Lung (tissue), 12 donors: Measurements from ENCODE around the gene DIP2C. TPM values are rescaled to one million over a fixed set of nuclear protein-coding genes. Genes with fewer than 3 reads are reported as not detected.

Experiments used
- ATAC-seq: fragments of 200-7000 bp; cut with Tn5 transposase; one replicate; pipeline ENCODE4 v1.9.1; 2020; ENCODE audit warnings: moderate number of reproducible peaks; ENCODE audit not compliant: insufficient read depth, low FRiP score
- DNase-seq, 3 donors: peaks; one replicate each; pipeline ENCODE4 v3.0.0-alpha.2; 2013 to 2017
- H3K27ac ChIP-seq, 2 donors: one replicate each; pipeline ENCODE4 v1.5.1; 2013; ENCODE audit warnings: mild to moderate bottlenecking in 2 of 2, moderate library complexity in 2 of 2, control low read depth in 1 of 2, inconsistent platforms in 1 of 2, low read depth in 1 of 2, low read length in 1 of 2
- H3K27me3 ChIP-seq, 3 donors: one replicate each; pipeline ENCODE4 v1.5.1; 2013; ENCODE audit warnings: low read length in 2 of 3; ENCODE audit not compliant: control insufficient read depth in 3 of 3, insufficient read depth in 3 of 3
- H3K36me3 ChIP-seq, 4 donors: one replicate each; pipeline ENCODE4 v1.5.1; 2013; ENCODE audit warnings: low read length in 4 of 4, mild to moderate bottlenecking in 1 of 4, moderate library complexity in 1 of 4; ENCODE audit not compliant: control insufficient read depth in 4 of 4, insufficient read depth in 4 of 4
- H3K4me1 ChIP-seq, 5 donors: one replicate each; pipeline ENCODE4 v1.5.1; 2013; ENCODE audit warnings: low read length in 5 of 5, mild to moderate bottlenecking in 2 of 5, moderate library complexity in 1 of 5; ENCODE audit not compliant: control insufficient read depth in 5 of 5, insufficient read depth in 5 of 5
- H3K4me3 ChIP-seq: one replicate; pipeline ENCODE4 v1.5.1; 2013; ENCODE audit warnings: mild to moderate bottlenecking, control low read depth, moderate library complexity
- H3K9ac ChIP-seq, 2 donors: one replicate each; pipeline ENCODE4 v1.5.1; 2013; ENCODE audit warnings: low read length in 2 of 2, control low read depth in 1 of 2; ENCODE audit not compliant: insufficient read depth in 1 of 2
- H3K9me3 ChIP-seq, 4 donors: one replicate each; pipeline ENCODE4 v1.5.1; 2013; ENCODE audit warnings: low read length in 3 of 4, mild to moderate bottlenecking in 1 of 4, moderate library complexity in 1 of 4; ENCODE audit not compliant: control insufficient read depth in 4 of 4, insufficient read depth in 3 of 4
- CTCF ChIP-seq: IDR thresholded peaks from 2 replicates; pipeline ENCODE4 v1.5.1; 2012; ENCODE audit warnings: mild to moderate bottlenecking; ENCODE audit errors: control extremely low read depth, extremely low read depth
- WGBS, 2 donors: extraction: QIAGEN DNeasy Blood & Tissue Kit; methylation state at CpG; one replicate each; pipeline ENCODE4 v1.1.7; 2013; 5-methylcytosine and 5-hydroxymethylcytosine counted together
- polyA plus RNA-seq, 2 donors: library from polyadenylated mRNA; stranded (reverse); fragments of 200-250 nt; gene quantifications; one replicate each; pipeline ENCODE4 v1.2.1, GENCODE V29; 2013
- total RNA-seq, 2 donors: library from RNA; depleted of rRNA in 1 of 2; stranded (reverse); fragments of >200 nt in 1 of 2; gene quantifications; one replicate each; pipeline ENCODE4 v1.2.1, GENCODE V29; 2014 to 2021
- donor health status: control.
- donor health status: control.
- donor health status: Bipolar disorder and iron deficiency.
- donor health status: healthy.
- donor health status: DM: yes; HTN: yes; CAD: no.

DIP2C gene
- total and polyA plus RNA-seq, 4 donors = 3.6 to 20.0 (median 9.5) TPM

- Histone ChIP-seq H3K27me3 (no peaks in the 10 kb centered on the region), H3K4me1 (peaks cover 0 to 14% (median 0%) of the 10 kb centered on the region in 5 donors), H3K27ac (no peak overlapping the region), H3K36me3 (peaks cover 0 to 12% (median 0%) of the 10 kb centered on the region in 4 donors), H3K9me3 (peaks cover 0 to 11% (median 1%) of the 10 kb centered on the region in 4 donors), H3K4me3 (no peak overlapping the region), H3K9ac (no peak overlapping the region)
- DNase-seq = no peak
- no peak for TF ChIP-seq CTCF
- ATAC-seq = no peak
- WGBS, 2 donors = 87 to 89% methylated on average over 13 of the region's 13 CpGs
Measured at GRCh38 chr10:565676-566075, 123.8 kb downstream of the DIP2C start.

GRCh38 chr10:565146-565545, 124.3 kb downstream of the DIP2C start:
- Histone ChIP-seq H3K4me3 (no peak overlapping the region), H3K9me3 (peaks cover 0 to 10% (median 1%) of the 10 kb centered on the region in 4 donors), H3K9ac (no peak overlapping the region), H3K27me3 (no peaks in the 10 kb centered on the region), H3K36me3 (peaks cover 0 to 12% (median 0%) of the 10 kb centered on the region in 4 donors), H3K27ac (no peak overlapping the region), H3K4me1 (peaks cover 0 to 15% (median 1%) of the 10 kb centered on the region in 5 donors)
- ATAC-seq (no peak), DNase-seq (no peak)
- WGBS, 2 donors = 91 to 93% methylated on average over 5 of the region's 5 CpGs
- TF ChIP-seq CTCF = no peak

DNA sequence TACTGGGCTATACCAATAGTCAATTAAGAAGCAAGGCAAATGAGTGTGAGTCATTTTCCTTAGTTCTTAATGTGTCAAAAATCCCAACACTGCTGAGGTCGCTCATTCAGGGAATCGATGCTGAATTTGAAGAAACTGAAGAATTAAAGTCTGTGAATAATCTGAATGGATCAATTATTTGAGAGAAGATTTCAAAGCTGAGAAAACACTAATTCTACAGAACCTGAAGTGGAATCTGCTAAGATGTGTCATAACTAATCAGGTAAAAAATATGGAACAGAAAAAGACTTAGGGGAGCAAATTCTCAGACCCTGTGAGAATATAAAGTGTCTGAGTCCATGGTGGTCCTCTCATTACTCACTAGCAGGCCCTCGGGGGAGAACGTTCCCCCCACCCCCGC, 125.6 kb downstream of the DIP2C start:
- no peak overlapping the region for H3K4me3 ChIP-seq
- WGBS, 2 donors = 84 to 98% methylated on average over 5 of the region's 5 CpGs
- no peak overlapping the region for H3K27ac ChIP-seq
- no peaks in the 10 kb centered on the region for H3K27me3 ChIP-seq
- H3K9ac ChIP-seq = no peak overlapping the region
- peaks cover 0 to 15% (median 8%) of the 10 kb centered on the region in 5 donors for H3K4me1 ChIP-seq
- DNase-seq (no peak), ATAC-seq (no peak)
- no peak for TF ChIP-seq CTCF
- peaks cover 0 to 7% (median 0%) of the 10 kb centered on the region in 4 donors for H3K36me3 ChIP-seq
- H3K9me3 ChIP-seq = peaks cover 0 to 4% (median 1%) of the 10 kb centered on the region in 4 donors

DNA sequence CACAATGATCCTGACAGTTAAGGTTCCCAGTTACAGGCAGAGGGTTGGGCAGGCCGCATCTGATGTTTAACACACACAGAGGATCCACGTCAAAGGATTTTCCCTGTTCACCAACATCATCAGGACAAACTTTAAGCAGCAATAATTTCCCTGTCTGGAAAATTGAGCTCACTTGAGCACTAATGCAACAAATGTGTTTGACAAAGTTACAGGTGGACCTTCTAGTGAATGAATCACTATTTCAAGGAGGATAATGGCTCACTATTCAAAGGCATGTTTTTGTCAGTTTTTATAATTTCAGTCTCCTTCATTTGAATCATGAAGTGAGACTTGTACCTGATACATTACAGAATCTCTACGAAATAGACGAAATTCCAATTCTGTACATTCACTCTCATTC, 127.3 kb downstream of the DIP2C start:
- peaks cover 0 to 16% (median 8%) of the 10 kb centered on the region in 5 donors for H3K4me1 ChIP-seq
- H3K27me3 ChIP-seq = no peaks in the 10 kb centered on the region
- H3K27ac ChIP-seq = no peak overlapping the region
- 91% methylated on average over 4 of the region's 4 CpGs for WGBS, 2 donors
- peaks cover 0 to 4% (median 1%) of the 10 kb centered on the region in 4 donors for H3K9me3 ChIP-seq
- no peak for DNase-seq
- H3K9ac ChIP-seq = no peak overlapping the region
- no peak overlapping the region for H3K4me3 ChIP-seq
- TF ChIP-seq CTCF = no peak
- no peak for ATAC-seq
- peaks cover 0 to 7% (median 0%) of the 10 kb centered on the region in 4 donors for H3K36me3 ChIP-seq
